ENCODE results near the gene CLEC16A.

DNA sequence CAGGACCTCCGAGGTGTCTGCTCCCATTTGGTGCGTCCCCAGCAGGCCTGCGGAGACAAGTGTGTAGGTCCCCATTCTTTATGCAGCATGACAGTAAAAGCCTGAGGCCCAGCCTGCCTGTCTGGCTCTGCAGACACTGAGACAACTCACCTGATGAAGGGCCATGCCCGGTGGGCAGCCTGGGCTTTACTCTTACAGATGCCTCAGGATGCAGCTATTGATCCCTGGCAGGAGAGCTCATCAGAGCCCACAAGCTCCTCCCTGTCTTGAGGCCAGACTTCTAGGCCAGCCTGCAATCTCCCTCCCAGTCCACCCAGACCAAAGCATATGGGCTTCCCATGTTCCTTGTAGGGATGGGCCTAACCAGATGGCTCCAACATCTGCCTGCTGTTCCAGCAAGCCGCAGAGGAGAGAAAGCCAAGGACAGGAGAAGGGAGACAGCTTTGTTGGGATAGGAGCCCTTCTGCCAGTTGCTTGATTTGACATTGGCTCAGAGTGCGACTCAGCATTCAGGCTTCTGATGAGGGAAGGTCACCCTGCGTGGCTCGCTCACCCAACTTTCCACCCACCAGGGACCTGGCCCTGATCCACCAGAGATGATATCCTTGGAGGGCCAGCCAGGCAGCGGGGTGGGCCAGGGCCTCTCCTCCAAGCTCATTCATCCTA, 224.2 kb downstream of the CLEC16A start:
- TF ChIP-seq CTCF (conservative IDR thresholded peaks at IDR 0.05; ENCODE audit: low read depth in 2 of 2) (no peak), POLR2AphosphoS5 (IDR thresholded peaks at IDR 0.05; ENCODE audit: low read depth) (no peak), EZH2phosphoT487 (IDR thresholded peaks at IDR 0.05; ENCODE audit: unreplicated experiment) (no peak), CREB1 (CRISPR knock-in tag; IDR thresholded peaks at IDR 0.05; ENCODE audit: low read depth) (no peak), REST (IDR thresholded peaks at IDR 0.05; ENCODE audit: unreplicated experiment) (no peak), ZNF114 (CRISPR knock-in tag; IDR thresholded peaks at IDR 0.05) (no peak), EZH2 (IDR thresholded peaks at IDR 0.05; ENCODE audit: low read depth, unreplicated experiment) (no peak), JUNB (IDR thresholded peaks at IDR 0.05; ENCODE audit: unreplicated experiment) (no peak)

All from GM23338 (cell line).